Epithelial cell of prostate (primary cell): ENCODE data around the gene REC114.
"Not testable (repeated sequence)": the region's sequence is repeated elsewhere in the genome, so short reads cannot be mapped to it uniquely, and the experiment has no call there.

ENCODE experiments used
- DNase-seq: peaks from one replicate; pipeline ENCODE4 v3.0.0-alpha.2; 2011; ENCODE audit warnings: low read depth, low spot score
- H3K27ac ChIP-seq: fragments of 450-650 bp; 2 replicates; pipeline ENCODE4 v1.5.1; 2017; ENCODE audit warnings: mild to moderate bottlenecking

Gene REC114

DNA sequence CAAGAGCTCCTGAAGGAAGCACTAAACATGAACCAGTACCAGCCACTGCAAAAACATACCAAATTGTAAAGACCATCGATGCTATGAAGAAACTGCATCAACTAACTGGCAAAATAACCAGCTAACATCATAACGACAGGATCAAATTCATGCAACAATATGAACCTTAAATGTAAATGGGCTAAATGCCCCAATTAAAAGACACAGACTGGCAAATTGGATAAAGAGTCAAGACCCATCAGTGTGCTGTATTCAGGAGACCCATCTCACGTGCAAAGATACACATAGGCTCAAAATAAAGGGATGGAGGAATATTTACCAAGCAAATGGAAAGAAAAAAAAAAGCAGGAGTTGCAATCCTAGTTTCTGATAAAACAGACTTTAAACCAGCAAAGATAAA is 7.0 kb downstream of the REC114 start:
- not testable (repeated sequence) for DNase-seq, H3K27ac ChIP-seq

- H3K27ac ChIP-seq, result no peak overlapping the region
- no peak for DNase-seq
Measured at GRCh38 chr15:73454096-73454495, 11.1 kb downstream of the REC114 start.

GRCh38 chr15:73455876-73456275 is 12.9 kb downstream of the REC114 start:
- no peak overlapping the region for H3K27ac ChIP-seq
- DNase-seq, result no peak

GRCh38 chr15:73457334-73457733 is 14.4 kb downstream of the REC114 start:
- no peak overlapping the region for H3K27ac ChIP-seq

GRCh38 chr15:73460662-73461061 is 17.7 kb downstream of the REC114 start:
- H3K27ac ChIP-seq, result no peak overlapping the region
- no peak for DNase-seq

More at GRCh38 chr15:73457334-73457733, 14.4 kb downstream of the REC114 start:
- DNase-seq, result no peak

DNA sequence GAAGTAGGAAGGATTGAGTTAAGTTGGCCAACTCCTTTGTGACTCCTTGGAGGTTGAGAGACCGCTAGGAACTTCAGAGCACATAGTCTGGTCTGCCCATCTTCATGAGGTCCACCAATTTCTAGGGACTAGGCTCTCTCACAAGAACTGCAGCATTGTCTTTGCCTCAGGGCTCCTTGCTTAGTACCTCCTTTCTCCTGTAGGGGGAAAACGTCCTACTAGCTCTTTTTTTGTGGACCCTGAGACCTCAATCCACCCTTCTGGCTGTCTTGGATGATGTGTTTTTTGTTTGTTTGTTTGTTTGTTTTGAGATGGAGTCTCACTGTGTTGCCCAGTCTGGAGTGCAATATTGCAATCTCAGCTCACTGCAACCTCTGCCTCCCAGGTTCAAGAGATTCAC is 21.6 kb downstream of the REC114 start:
- H3K27ac ChIP-seq, result no peak overlapping the region
- DNase-seq, result no peak

DNA sequence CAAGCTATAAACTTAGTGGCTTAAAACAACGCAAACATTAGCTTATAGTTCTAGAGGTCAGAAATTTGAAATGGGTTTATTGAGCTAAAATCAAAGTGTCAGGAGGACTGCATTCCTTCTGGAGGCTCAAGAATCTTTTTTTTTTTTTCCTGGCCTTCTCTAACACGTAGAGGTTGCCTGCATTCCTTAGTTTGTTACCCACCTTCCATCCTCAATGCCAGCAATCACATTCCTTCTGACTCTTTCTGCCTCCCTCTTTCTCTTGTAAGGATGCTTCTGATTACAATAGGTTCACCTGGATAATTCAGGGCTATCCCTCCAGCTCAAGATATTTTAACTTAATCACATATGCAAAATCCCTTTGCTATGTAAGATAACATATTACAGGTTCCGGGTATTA is 24.8 kb downstream of the REC114 start:
- H3K27ac ChIP-seq, result no peak overlapping the region
- no peak for DNase-seq

DNA sequence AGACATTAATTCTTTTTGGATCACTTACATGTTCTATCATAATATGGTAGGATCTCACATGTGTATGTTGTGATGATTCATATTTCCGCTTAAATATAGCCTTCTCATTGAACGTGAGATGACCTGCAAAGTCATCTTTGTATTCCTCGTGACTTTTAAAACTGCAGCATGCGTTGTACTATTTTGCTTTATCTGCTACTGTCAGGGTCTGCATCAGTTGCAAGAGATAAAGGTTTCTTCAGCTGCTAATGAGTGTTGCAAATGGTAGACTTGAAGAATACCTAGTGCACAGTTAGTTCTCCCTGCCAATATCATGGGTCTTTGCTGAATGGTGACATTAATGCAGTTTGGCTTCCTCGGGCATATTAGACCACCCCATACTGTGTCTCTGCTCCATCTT is 31.8 kb downstream of the REC114 start:
- no peak overlapping the region for H3K27ac ChIP-seq
- DNase-seq, result no peak

DNA sequence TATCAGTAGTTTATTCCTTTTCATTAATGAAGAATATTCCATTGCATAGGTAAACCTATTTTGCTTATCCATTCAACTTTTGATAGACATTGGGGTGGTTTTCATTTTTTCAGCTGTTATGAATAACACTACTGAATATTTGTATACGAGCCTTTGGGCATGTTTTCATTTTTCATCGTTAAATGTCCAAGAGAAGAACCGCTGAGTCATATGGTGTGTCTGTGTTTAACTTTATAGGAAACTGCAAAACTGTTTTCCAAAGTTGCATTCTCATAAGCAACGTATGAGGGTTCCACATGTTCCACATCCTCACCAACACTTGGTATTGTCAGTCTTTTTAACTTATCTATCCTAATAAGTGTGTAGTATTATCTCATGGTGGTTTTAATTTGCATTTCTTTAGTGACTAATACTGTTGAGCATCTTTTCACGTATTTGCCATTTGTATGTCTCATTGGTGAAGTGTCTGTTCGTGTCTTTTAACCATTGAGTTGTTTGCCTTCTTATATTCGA is 33.8 kb downstream of the REC114 start:
- H3K27ac ChIP-seq, result no peak overlapping the region
- DNase-seq, result no peak

- DNase-seq, result no peak
- no peak overlapping the region for H3K27ac ChIP-seq
Measured at GRCh38 chr15:73480050-73480449, 37.1 kb downstream of the REC114 start.

DNA sequence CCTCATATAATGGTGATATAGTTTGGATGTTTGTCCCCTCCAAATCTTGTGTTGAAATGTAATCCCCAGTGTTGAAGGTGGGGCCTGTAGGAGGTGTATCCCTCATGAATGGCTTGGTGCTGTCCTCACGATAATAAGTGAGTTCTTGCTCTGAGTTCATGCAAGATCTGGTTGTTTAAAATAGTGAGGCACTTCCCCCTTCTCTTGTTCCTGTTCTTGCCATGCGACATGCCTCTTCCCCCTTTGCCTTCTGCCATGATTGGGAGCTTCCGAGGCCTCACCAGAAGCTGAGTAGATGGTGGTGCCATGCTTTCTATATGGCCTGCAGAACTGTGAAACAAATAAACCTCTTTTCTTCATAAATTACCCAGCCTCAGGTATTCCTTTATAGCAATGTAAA is 39.2 kb downstream of the REC114 start:
- no peak for DNase-seq
- no peak overlapping the region for H3K27ac ChIP-seq

DNA sequence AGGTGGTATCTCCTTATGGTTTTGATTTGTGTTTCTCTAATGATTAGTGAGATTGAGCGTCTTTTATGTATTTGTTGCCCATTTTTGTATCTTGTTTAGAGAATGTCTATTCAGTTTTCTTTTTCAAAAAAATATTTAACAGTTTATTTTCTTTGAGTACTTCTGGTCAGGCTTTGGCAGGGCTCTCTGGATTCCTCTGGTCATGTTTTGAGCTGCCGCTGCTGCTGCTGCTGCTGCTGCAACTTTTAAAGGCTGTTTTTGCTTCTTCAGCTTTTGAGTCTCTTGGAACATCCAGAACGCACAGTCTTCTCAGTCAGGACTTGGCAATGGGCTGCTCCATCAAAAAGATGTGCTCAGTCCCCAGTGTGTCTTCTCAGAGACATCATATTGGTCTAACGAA is 40.1 kb downstream of the REC114 start:
- DNase-seq, result no peak
- H3K27ac ChIP-seq, result no peak overlapping the region

DNA sequence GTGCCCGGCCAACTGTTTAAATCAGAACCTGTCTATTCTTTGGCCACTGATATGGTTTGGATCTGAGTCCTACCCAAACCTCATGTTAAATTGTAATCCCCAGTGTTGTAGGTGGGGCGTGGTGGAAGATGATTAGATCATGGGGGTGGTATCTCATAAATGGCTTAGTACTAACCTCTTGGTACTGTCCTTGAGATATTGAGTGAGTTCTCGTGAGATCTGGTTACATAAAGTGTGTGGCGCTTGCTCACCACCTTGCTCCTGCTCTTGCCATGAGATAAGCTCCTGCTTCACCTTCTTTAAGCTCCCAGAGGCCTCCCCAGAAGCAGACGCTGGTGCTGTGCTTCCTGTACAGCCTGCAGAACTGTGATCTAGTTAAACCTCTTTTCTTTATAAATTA is 42.4 kb downstream of the REC114 start:
- no peak overlapping the region for H3K27ac ChIP-seq
- no peak for DNase-seq

DNA sequence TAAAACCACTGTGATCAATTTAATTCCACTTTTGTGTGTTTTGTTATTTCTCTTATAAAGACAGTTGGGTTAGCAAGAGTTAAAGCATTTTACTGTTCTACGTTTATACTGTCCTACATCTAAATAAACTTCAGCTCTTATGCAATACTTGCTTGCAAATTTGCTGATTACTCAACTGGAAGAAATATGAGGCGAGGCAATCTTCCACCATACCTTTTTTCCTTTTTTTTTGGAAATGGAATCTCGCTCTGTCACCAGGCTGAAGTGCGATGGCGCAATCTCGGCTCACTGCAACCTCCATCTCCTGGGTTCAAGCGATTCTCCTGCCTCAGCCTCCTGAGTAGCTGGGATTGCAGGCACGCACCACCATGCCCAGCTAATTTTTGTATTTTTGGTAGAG is 42.9 kb downstream of the REC114 start:
- DNase-seq, H3K27ac ChIP-seq: not testable (repeated sequence)

GRCh38 chr15:73488698-73489097 is 45.7 kb downstream of the REC114 start:
- no peak overlapping the region for H3K27ac ChIP-seq
- no peak for DNase-seq

- DNase-seq, result no peak
Measured at GRCh38 chr15:73493922-73494321, 51.0 kb downstream of the REC114 start.

DNA sequence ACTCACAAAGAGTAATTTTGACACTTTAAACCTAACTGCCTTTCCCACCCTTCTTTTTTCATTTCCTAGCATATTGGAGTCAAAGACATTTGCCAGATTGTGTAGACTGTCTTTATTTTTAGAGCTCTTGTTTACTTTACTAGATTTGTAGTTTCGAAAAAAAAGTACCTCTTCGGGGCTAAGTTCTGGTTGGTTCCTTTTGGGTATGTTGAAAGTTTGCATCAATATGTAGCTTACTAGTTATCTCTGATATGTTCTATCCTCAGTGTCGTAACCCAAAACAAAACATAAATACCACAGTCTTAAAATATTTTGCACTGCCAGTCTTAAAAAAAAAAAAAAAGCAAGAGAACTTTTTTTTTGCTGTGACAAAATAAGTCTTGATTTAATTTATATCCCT is 52.2 kb downstream of the REC114 start:
- no peak for DNase-seq
- H3K27ac ChIP-seq, result no peak overlapping the region

More at GRCh38 chr15:73493922-73494321, 51.0 kb downstream of the REC114 start:
- no peak overlapping the region for H3K27ac ChIP-seq

GRCh38 chr15:73500696-73501095 is 57.7 kb downstream of the REC114 start:
- DNase-seq, result no peak
- H3K27ac ChIP-seq, result no peak overlapping the region

DNA sequence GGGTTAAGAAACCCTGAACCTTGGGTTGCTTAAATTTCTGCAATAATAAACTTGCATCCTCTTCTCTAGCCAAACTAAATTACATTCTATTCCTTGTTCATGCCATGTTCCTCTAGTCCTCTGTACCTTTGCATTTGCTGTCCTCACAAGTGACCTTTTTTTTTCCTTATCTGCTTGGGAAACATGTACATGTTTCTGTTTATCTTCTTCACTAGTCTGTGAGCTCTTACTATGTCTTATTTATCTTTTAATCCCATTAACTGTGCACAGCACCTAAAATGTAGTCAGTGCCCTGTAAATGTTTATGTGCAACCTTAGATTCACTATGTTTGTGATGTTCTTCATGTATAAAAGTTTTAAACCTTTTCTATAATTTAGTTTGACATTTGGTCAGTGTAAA is 61.9 kb downstream of the REC114 start:
- no peak overlapping the region for H3K27ac ChIP-seq
- DNase-seq, result no peak

DNA sequence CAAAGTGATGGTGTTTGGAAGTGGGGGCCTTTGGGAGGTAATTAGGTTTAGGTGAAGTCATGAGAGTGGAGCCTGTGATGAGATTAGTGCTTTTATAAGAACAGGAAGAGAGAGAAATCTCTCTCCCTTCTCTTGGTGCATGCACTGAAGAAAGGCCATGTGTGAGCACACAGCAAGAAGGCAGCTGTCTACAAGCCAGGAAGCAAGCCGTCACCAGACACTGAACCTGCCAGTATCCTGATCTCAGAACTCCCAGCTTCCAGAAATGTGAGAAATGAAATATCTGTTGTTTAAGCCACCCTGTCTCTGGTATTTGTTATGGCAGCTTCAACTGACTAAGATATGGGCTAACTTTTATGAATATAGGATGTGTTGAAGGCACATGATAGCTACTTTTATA is 72.6 kb downstream of the REC114 start:
- H3K27ac ChIP-seq, result no peak overlapping the region
- no peak for DNase-seq

DNA sequence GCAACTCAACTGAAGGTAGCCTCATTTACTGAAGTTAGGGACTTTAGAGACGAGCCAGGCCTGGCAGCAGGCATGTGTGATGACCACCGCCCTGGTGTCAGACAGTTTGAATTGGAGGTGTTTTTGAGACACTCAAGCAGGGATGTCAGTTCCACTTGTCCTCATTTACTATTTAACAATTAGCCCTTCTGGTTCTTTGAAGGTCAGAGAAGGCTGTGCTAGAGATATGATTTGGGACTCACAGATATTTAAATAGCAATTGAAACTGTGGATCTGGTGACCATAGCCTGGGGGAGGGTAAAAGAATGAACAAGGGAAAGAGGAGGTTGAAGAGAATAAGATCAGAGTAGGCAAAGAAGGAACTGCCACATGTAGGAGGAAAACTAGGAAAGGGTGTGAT is 74.6 kb downstream of the REC114 start:
- H3K27ac ChIP-seq, result no peak overlapping the region
- no peak for DNase-seq

- no peak overlapping the region for H3K27ac ChIP-seq
- DNase-seq, result no peak
Measured at GRCh38 chr15:73518180-73518862, 75.4 kb downstream of the REC114 start.
